DMS53 (cell line): ENCODE results near the gene SMPD2.

Experiments used
- DNase-seq: peaks from one replicate; lab custom pipeline; 2025; lab: John Stamatoyannopoulos, UW

SMPD2 gene

GRCh38 chr6:109447087-109447486, 6.6 kb downstream of the SMPD2 start:
- DNase-seq, result no peak

GRCh38 chr6:109447878-109448555, 7.5 kb downstream of the SMPD2 start:
- peak; percentile 50 for DNase-seq

GRCh38 chr6:109448615-109449014, 8.1 kb downstream of the SMPD2 start:
- no peak for DNase-seq

- no peak for DNase-seq
Observed at GRCh38 chr6:109449064-109449794, 8.7 kb downstream of the SMPD2 start.

- peak; percentile 7 for DNase-seq
Observed at GRCh38 chr6:109449795-109450673, 9.5 kb downstream of the SMPD2 start.

- DNase-seq, result peak; percentile 13
Observed at GRCh38 chr6:109450801-109451200, 10.3 kb downstream of the SMPD2 start.

GRCh38 chr6:109451376-109451775, 10.9 kb downstream of the SMPD2 start:
- DNase-seq, result no peak

- DNase-seq, result no peak
Observed at GRCh38 chr6:109452181-109452580, 11.7 kb downstream of the SMPD2 start.

GRCh38 chr6:109453156-109453555, 12.6 kb downstream of the SMPD2 start:
- DNase-seq, result no peak

GRCh38 chr6:109453594-109454495, 13.3 kb downstream of the SMPD2 start:
- peak; percentile 25 for DNase-seq

GRCh38 chr6:109454496-109455436, 14.2 kb downstream of the SMPD2 start:
- peak; percentile 31 for DNase-seq

GRCh38 chr6:109455437-109456110, 15.1 kb downstream of the SMPD2 start, which contains the start of gene MICAL1:
Gene MICAL1 (minus strand): TSS chr6:109455772. CDS start chr6:109454196, 1,576 bp downstream.
- peak; percentile 72 for DNase-seq

- peak; percentile 56 for DNase-seq
Observed at GRCh38 chr6:109456111-109456583, 15.6 kb downstream of the SMPD2 start.

- peak; percentile 20 for DNase-seq
Observed at GRCh38 chr6:109456710-109457561, 16.4 kb downstream of the SMPD2 start.

- DNase-seq, result no peak
Observed at GRCh38 chr6:109457562-109457996, 17.1 kb downstream of the SMPD2 start.

- peak; percentile 15 for DNase-seq
Observed at GRCh38 chr6:109458774-109459531, 18.4 kb downstream of the SMPD2 start.

- peak; percentile 15 for DNase-seq
Observed at GRCh38 chr6:109460161-109460829, 19.8 kb downstream of the SMPD2 start.
